SK-N-SH (cell line): Measurements from ENCODE around the gene PCED1A. TPM values are rescaled to one million over a fixed set of nuclear protein-coding genes. Genes with fewer than 3 reads are reported as not detected.

ENCODE experiments used
- CTCF ChIA-PET: fragments of 300-600, 350-600 bp; formaldehyde crosslinking; extraction: SDS; loops from one replicate; lab custom pipeline; 2021; lab: Yijun Ruan, JAX
- POLR2A ChIA-PET: fragments of 350-600 bp; sonication (Branson Sonifier 250); formaldehyde crosslinking; extraction: SDS; loops from one replicate; lab custom pipeline; 2020; ENCODE audit warnings: antibody characterized with exemption, inconsistent platforms; lab: Yijun Ruan, JAX
- DNase-seq: peaks from one replicate; pipeline ENCODE4 v3.0.0; 2012
- H2AFZ ChIP-seq: fragments of 200-600 bp; sonication (generic); 2 replicates; pipeline ENCODE4 v1.8.1; 2016; ENCODE audit warnings: antibody characterized with exemption, mild to moderate bottlenecking, low read depth
- H3F3A ChIP-seq: fragments of 200-600 bp; sonication (generic); replicated peaks from 2 replicates; pipeline ENCODE3; 2016; ENCODE audit warnings: antibody characterized with exemption, mild to moderate bottlenecking; ENCODE audit not compliant: insufficient read depth
- H3K27ac ChIP-seq, 2 experiments: fragments of 200-500 bp in 1 of 2; fragments of 200-600 bp in 1 of 2; sonication (Bioruptor generic) in 1 of 2; sonication (generic), shearing (Covaris generic) in 1 of 2; 2 replicates each; pipeline versions ENCODE4 v1.5.1 to v1.6.1; 2014 to 2016; ENCODE audit warnings: low read depth in 2 of 2, inconsistent platforms in 1 of 2, low read length in 1 of 2, mild to moderate bottlenecking in 1 of 2, mixed read lengths in 1 of 2
- H3K27me3 ChIP-seq: fragments of 200-600 bp; sonication (generic), shearing (Covaris generic); 2 replicates; pipeline ENCODE4 v1.6.1; 2016; ENCODE audit warnings: mixed run types; ENCODE audit not compliant: insufficient read depth
- H3K36me3 ChIP-seq, 2 experiments: fragments of 200-500 bp in 1 of 2; fragments of 200-600 bp in 1 of 2; sonication (Bioruptor generic) in 1 of 2; sonication (generic) in 1 of 2; replicated peaks in 1 of 2; 2 replicates each; pipeline versions ENCODE3 to v1.5.1; 2014 to 2016; ENCODE audit warnings: low read length in 1 of 2, mild to moderate bottlenecking in 1 of 2; ENCODE audit not compliant: insufficient read depth in 2 of 2, control insufficient read depth in 1 of 2
- H3K4me1 ChIP-seq, 2 experiments: fragments of 200-500 bp in 1 of 2; fragments of 200-600 bp in 1 of 2; sonication (Bioruptor generic) in 1 of 2; sonication (generic), shearing (Covaris generic) in 1 of 2; 2 replicates each; pipeline versions ENCODE4 v1.5.1 to v1.6.1; 2014 to 2016; ENCODE audit warnings: low read depth in 1 of 2, low read length in 1 of 2, mixed run types in 1 of 2; ENCODE audit not compliant: insufficient read depth in 2 of 2, control insufficient read depth in 1 of 2
- H3K4me2 ChIP-seq: fragments of 200-600 bp; sonication (generic), shearing (Covaris generic); 2 replicates; pipeline ENCODE4 v1.6.1; 2017; ENCODE audit warnings: mixed run types
- H3K4me3 ChIP-seq, 2 experiments: fragments of 200-500 bp in 1 of 2; fragments of 200-600 bp in 1 of 2; sonication (Bioruptor generic) in 1 of 2; sonication (generic), shearing (Covaris generic) in 1 of 2; 2 replicates each; pipeline versions ENCODE4 v1.5.1 to v1.8.1; 2014 to 2016; ENCODE audit warnings: low read depth in 2 of 2, inconsistent platforms in 1 of 2, low read length in 1 of 2, mild to moderate bottlenecking in 1 of 2, mixed read lengths in 1 of 2, moderate library complexity in 1 of 2
- H3K79me2 ChIP-seq: fragments of 200-600 bp; sonication (generic); 2 replicates; pipeline ENCODE4 v1.8.1; 2017; ENCODE audit warnings: mild to moderate bottlenecking; ENCODE audit not compliant: insufficient read depth
- H3K9ac ChIP-seq: fragments of 200-600 bp; sonication (generic); 2 replicates; pipeline ENCODE4 v1.6.1; 2017; ENCODE audit warnings: mixed run types
- H3K9me2 ChIP-seq: fragments of 200-600 bp; sonication (generic); 2 replicates; pipeline ENCODE4 v1.6.1; 2017; ENCODE audit warnings: mixed run types
- H3K9me3 ChIP-seq: fragments of 200-600 bp; sonication (generic); 2 replicates; pipeline ENCODE4 v1.6.1; 2017; ENCODE audit warnings: mixed run types, mild to moderate bottlenecking, moderate library complexity
- H4K20me1 ChIP-seq: fragments of 200-600 bp; sonication (generic); 2 replicates; pipeline ENCODE4 v1.6.1; 2017; ENCODE audit warnings: mild to moderate bottlenecking, mixed run types; ENCODE audit not compliant: insufficient read depth
- CTCF ChIP-seq: fragments of 200-600 bp; sonication (generic); IDR thresholded peaks from 2 replicates; pipeline ENCODE4 v1.6.1; 2017; ENCODE audit warnings: antibody characterized with exemption, mild to moderate bottlenecking, moderate library complexity
- EZH2phosphoT487 ChIP-seq: fragments of 200-600 bp; sonication (generic); IDR thresholded peaks from 2 replicates; pipeline ENCODE4 v1.6.1; 2017; ENCODE audit warnings: low read depth, mixed run types, mild to moderate bottlenecking, antibody characterized with exemption, moderate library complexity, borderline replicate concordance
- FOSL2 ChIP-seq: IDR thresholded peaks from 2 replicates; pipeline ENCODE4 v1.4.0; 2012; ENCODE audit warnings: low read depth, mild to moderate bottlenecking, moderate library complexity, borderline replicate concordance
- GABPA ChIP-seq: IDR thresholded peaks from 2 replicates; pipeline ENCODE4 v1.4.0; 2012; ENCODE audit warnings: low read depth, mild to moderate bottlenecking
- MXI1 ChIP-seq: IDR thresholded peaks from 2 replicates; pipeline ENCODE4 v1.6.1; 2012; ENCODE audit warnings: mild to moderate bottlenecking, low read depth, low read length, improper control_type of control experiment
- POLR2AphosphoS5 ChIP-seq: IDR thresholded peaks from 2 replicates; pipeline ENCODE4 v1.6.1; 2012; ENCODE audit warnings: low read depth, low read length
- RAD21 ChIP-seq: IDR thresholded peaks from 2 replicates; pipeline ENCODE4 v1.6.1; 2012; ENCODE audit warnings: mild to moderate bottlenecking, low read length
- RFX5 ChIP-seq: IDR thresholded peaks from 2 replicates; pipeline ENCODE4 v1.6.1; 2012; ENCODE audit warnings: mild to moderate bottlenecking, improper control_type of control experiment, low read length
- SIN3A ChIP-seq: IDR thresholded peaks from 2 replicates; pipeline ENCODE4 v1.6.1; 2012; ENCODE audit warnings: low read depth, mild to moderate bottlenecking, low read length, moderate library complexity, borderline replicate concordance
- TAF1 ChIP-seq: IDR thresholded peaks from 2 replicates; pipeline ENCODE4 v1.6.1; 2012; ENCODE audit warnings: low read depth, mild to moderate bottlenecking, low read length, moderate library complexity, borderline replicate concordance
- TEAD4 ChIP-seq: IDR thresholded peaks from 2 replicates; pipeline ENCODE4 v1.4.0; 2012; ENCODE audit warnings: mild to moderate bottlenecking, borderline replicate concordance; ENCODE audit not compliant: insufficient read depth
- USF1 ChIP-seq: IDR thresholded peaks from 2 replicates; pipeline ENCODE4 v1.4.0; 2012; ENCODE audit warnings: low read depth, borderline replicate concordance
- WGBS: methylation state at CpG from one replicate; pipeline ENCODE4 v1.1.6; 2017; ENCODE audit warnings: low lambda C conversion rate; 5-methylcytosine and 5-hydroxymethylcytosine counted together
- polyA plus RNA-seq, 3 experiments: library from polyadenylated mRNA; depleted of rRNA; stranded (reverse); fragments of >200 nt; gene quantifications; 2 replicates each; pipeline ENCODE4 v1.2.3, GENCODE V29; 2012

Gene PCED1A
- polyA plus RNA-seq, 1 of the 3 experiments (the other 2 are of a cell fraction), result 65.2 TPM

- WGBS, result 92% methylated on average over 1 of the region's 1 CpG
- ChIA-PET POLR2A (no interaction called here), CTCF (interaction anchor here (0.7 to 1.2 kb wide), 2 partner anchors 24 to 25 kb away, joined by 3 to 5 read pairs; no protein-coding TSS in a partner anchor)
- Histone ChIP-seq H3K27ac (no peak overlapping the region), H3K4me3 (no peak overlapping the region), H3K4me2 (no peak overlapping the region), H3K9me3 (no peaks in the 10 kb centered on the region), H3K27me3 (no peaks in the 10 kb centered on the region), H3K79me2 (peaks cover 87% of the 10 kb centered on the region), H4K20me1 (peaks cover 45% of the 10 kb centered on the region), H3K36me3 (peaks cover 0 to 4% of the 10 kb centered on the region in 2 experiments), H3F3A (peaks cover 13% of the 10 kb centered on the region), H3K4me1 (peaks cover 0 to 3% of the 10 kb centered on the region in 2 experiments; a peak in 1 of 4 replicates), H2AFZ (no peak overlapping the region), H3K9me2 (no peaks in the 10 kb centered on the region), H3K9ac (no peak overlapping the region)
- DNase-seq, result no peak
- TF ChIP-seq EZH2phosphoT487 (no peak), POLR2AphosphoS5 (no peak), RFX5 (no peak), MXI1 (no peak), TAF1 (no peak), SIN3A (no peak), RAD21 (no peak)
Measured at GRCh38 chr20:2889209-2889608, 48.8 kb upstream of the PCED1A start.

- no peaks in the 10 kb centered on the region for H3K27me3 ChIP-seq
- CTCF ChIA-PET, result interaction anchor here (0.7 to 1.4 kb wide), 4 partner anchors 10 to 26 kb away, joined by 3 to 5 read pairs (median 3); no protein-coding TSS in a partner anchor
- TF ChIP-seq CTCF (no peak), USF1 (no peak), TEAD4 (no peak), FOSL2 (no peak), POLR2AphosphoS5 (no peak), MXI1 (no peak), GABPA (no peak)
- TF ChIP-seq, all 33 proteins: peak for 0
Measured at GRCh38 chr20:2888224-2888955, 47.9 kb upstream of the PCED1A start.

More at GRCh38 chr20:2888224-2888955, 47.9 kb upstream of the PCED1A start:
- Histone ChIP-seq H3K36me3 (peaks cover 0 to 4% of the 10 kb centered on the region in 2 experiments), H4K20me1 (peaks cover 51% of the 10 kb centered on the region), H3K79me2 (peaks cover 89% of the 10 kb centered on the region), H3K4me1 (peaks cover 0 to 3% of the 10 kb centered on the region in 2 experiments; a peak in 1 of 4 replicates), H3K27ac (no peak overlapping the region), H3K9me3 (no peaks in the 10 kb centered on the region), H3K4me3 (no peak overlapping the region), H2AFZ (no peak overlapping the region), H3K4me2 (no peak overlapping the region), H3K9ac (no peak overlapping the region), H3K9me2 (no peaks in the 10 kb centered on the region), H3F3A (peaks cover 13% of the 10 kb centered on the region)
- no peak for DNase-seq
- WGBS, result 99% methylated on average over 4 of the region's 4 CpGs
- POLR2A ChIA-PET, result no interaction called here
